Measurements from ENCODE around the gene RYR1.
A peak's percentile ranks its signal among the peaks of the same experiment; 100 is the strongest.
"Not testable (repeated sequence)": the region's sequence is repeated elsewhere in the genome, so short reads cannot be mapped to it uniquely, and the experiment has no call there.

Gene RYR1

GRCh38 chr19:38538793-38539528, 105.5 kb downstream of the RYR1 start:
- no peak for DNase-seq (ENCODE audit: low spot score)

- no peak for DNase-seq (ENCODE audit: low spot score)
Measured at GRCh38 chr19:38539751-38540150, 106.3 kb downstream of the RYR1 start.

GRCh38 chr19:38542040-38542439, 108.5 kb downstream of the RYR1 start:
- no peak for DNase-seq (ENCODE audit: low spot score)

GRCh38 chr19:38543286-38543806, 109.9 kb downstream of the RYR1 start:
- DNase-seq (ENCODE audit: low spot score), result no peak

- DNase-seq (ENCODE audit: low spot score), result peak; percentile 94
Measured at GRCh38 chr19:38543807-38544568, 110.5 kb downstream of the RYR1 start.

- DNase-seq (ENCODE audit: low spot score), result peak; percentile 22
Measured at GRCh38 chr19:38544569-38545315, 111.3 kb downstream of the RYR1 start.

GRCh38 chr19:38545596-38545995, 112.1 kb downstream of the RYR1 start:
- DNase-seq (ENCODE audit: low spot score), result no peak

GRCh38 chr19:38547421-38547820, 113.9 kb downstream of the RYR1 start:
- DNase-seq (ENCODE audit: low spot score), result peak; percentile 32

- DNase-seq (ENCODE audit: low spot score), result no peak
Measured at GRCh38 chr19:38549061-38549460, 115.6 kb downstream of the RYR1 start.

GRCh38 chr19:38549942-38550341, 116.5 kb downstream of the RYR1 start:
- DNase-seq (ENCODE audit: low spot score), result no peak

- DNase-seq (ENCODE audit: low spot score), result no peak
Measured at GRCh38 chr19:38550376-38550775, 116.9 kb downstream of the RYR1 start.

GRCh38 chr19:38551450-38551813, 117.9 kb downstream of the RYR1 start:
- DNase-seq (ENCODE audit: low spot score), result no peak

- DNase-seq (ENCODE audit: low spot score), result not testable (repeated sequence)
Measured at GRCh38 chr19:38553239-38553638, 119.7 kb downstream of the RYR1 start.

- DNase-seq (ENCODE audit: low spot score), result no peak
Measured at GRCh38 chr19:38554676-38555141, 121.2 kb downstream of the RYR1 start.

- no peak for DNase-seq (ENCODE audit: low spot score)
Measured at GRCh38 chr19:38555200-38555599, 121.7 kb downstream of the RYR1 start.

GRCh38 chr19:38556521-38557174, 123.2 kb downstream of the RYR1 start:
- no peak for DNase-seq (ENCODE audit: low spot score)

- DNase-seq (ENCODE audit: low spot score), result no peak
Measured at GRCh38 chr19:38557205-38557799, 123.8 kb downstream of the RYR1 start.

- not testable (repeated sequence) for DNase-seq (ENCODE audit: low spot score)
Measured at GRCh38 chr19:38558933-38559332, 125.4 kb downstream of the RYR1 start.

GRCh38 chr19:38559428-38560401, 126.2 kb downstream of the RYR1 start:
- no peak for DNase-seq (ENCODE audit: low spot score)

- DNase-seq (ENCODE audit: low spot score), result no peak
Measured at GRCh38 chr19:38561053-38561606, 127.6 kb downstream of the RYR1 start.
